Measurements from ENCODE around the gene P3H1.
"Not testable (repeated sequence)": the region's sequence is repeated elsewhere in the genome, so short reads cannot be mapped to it uniquely, and the experiment has no call there.

P3H1 gene

GRCh38 chr1:42730002-42730401 is 36.8 kb downstream of the P3H1 start:
- DNase-seq = no peak

GRCh38 chr1:42725820-42726219 is 41.0 kb downstream of the P3H1 start:
- DNase-seq = not testable (repeated sequence)

- DNase-seq = peak; percentile 38
Observed at GRCh38 chr1:42723511-42723910, 43.3 kb downstream of the P3H1 start.

- DNase-seq = not testable (repeated sequence)
Observed at GRCh38 chr1:42722403-42722802, 44.4 kb downstream of the P3H1 start.

- DNase-seq = no peak
Observed at GRCh38 chr1:42721926-42722325, 44.9 kb downstream of the P3H1 start.

- no peak for DNase-seq
Observed at GRCh38 chr1:42720868-42721267, 46.0 kb downstream of the P3H1 start.

- DNase-seq = not testable (repeated sequence)
Observed at GRCh38 chr1:42714441-42714840, 52.4 kb downstream of the P3H1 start.

- no peak for DNase-seq
Observed at GRCh38 chr1:42713293-42713692, 53.5 kb downstream of the P3H1 start.

GRCh38 chr1:42712808-42713207 is 54.0 kb downstream of the P3H1 start:
- DNase-seq = not testable (repeated sequence)

GRCh38 chr1:42703888-42704464 is 62.9 kb downstream of the P3H1 start:
- no peak for DNase-seq

- no peak for DNase-seq
Observed at GRCh38 chr1:42700006-42700405, 66.8 kb downstream of the P3H1 start.

GRCh38 chr1:42698081-42698813 is 68.6 kb downstream of the P3H1 start:
- no peak for DNase-seq

All from inflammatory macrophage treated with lipopolysaccharide for 4 hours (primary cell).